ENCODE results near the gene MUC21.

The MUC21 gene

DNA sequence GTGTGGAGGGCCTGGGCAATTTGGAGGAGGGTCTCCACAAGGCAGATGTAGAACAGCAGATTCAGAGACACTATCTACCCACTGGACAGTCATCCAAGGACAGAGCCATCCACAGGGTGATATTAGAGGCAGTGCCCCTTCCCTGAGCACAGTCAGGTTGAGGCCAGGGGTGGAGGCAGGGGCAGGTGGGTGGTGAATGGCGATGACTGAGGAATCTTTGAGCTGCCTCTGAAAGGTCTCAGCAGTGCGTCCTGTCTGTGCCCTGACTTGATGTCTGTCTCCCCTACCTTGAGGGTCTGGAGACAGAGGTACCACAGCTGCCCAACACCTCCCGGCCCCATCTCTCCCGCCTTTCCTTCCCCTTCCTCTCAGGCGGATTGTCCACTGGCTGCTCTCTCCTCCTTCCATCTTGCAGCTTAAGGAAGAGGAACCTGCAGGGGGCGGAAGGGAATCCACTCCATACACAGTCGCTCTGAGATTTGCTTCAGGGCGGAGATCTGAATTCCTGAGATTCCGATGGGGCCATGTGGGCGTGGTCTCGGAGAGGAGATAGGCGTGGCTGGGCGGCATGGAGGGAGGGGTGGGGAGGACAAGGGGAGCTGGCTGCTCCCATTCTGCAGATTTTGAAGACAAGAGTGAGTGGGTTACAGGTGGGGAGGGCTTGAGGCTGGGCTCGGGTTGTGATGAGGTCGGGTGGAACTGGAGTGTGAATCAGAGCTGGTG lies 41.0 kb upstream of the MUC21 start:
- no peaks in the 10 kb centered on the region for H3K4me1 ChIP-seq (ENCODE audit: insufficient read depth, low read length, severe bottlenecking)
- H3K9me2 ChIP-seq (ENCODE audit: low read depth, low read length): no peaks in the 10 kb centered on the region
- no peaks in the 10 kb centered on the region for H3K36me3 ChIP-seq (ENCODE audit: insufficient read depth, low read length)
- no peak overlapping the region for H3K27ac ChIP-seq (ENCODE audit: low read depth, low read length, poor library complexity, severe bottlenecking)
- no peaks in the 10 kb centered on the region for H3K9me3 ChIP-seq (ENCODE audit: low read length)
- no peaks in the 10 kb centered on the region for H3F3A ChIP-seq (ENCODE audit: insufficient read depth, low read length)
- no peaks in the 10 kb centered on the region for H3K79me2 ChIP-seq (ENCODE audit: insufficient read depth, low read length)
- no peak overlapping the region for H3K4me2 ChIP-seq (ENCODE audit: low read length)
- no peaks in the 10 kb centered on the region for H4K20me1 ChIP-seq (ENCODE audit: insufficient read depth, low read length)
- H2AFZ ChIP-seq (ENCODE audit: low read length): no peak overlapping the region
- no peak for TF ChIP-seq EZH2 (IDR thresholded peaks at IDR 0.05; ENCODE audit: borderline replicate concordance, low read length)
- TF ChIP-seq, protein P1, sequence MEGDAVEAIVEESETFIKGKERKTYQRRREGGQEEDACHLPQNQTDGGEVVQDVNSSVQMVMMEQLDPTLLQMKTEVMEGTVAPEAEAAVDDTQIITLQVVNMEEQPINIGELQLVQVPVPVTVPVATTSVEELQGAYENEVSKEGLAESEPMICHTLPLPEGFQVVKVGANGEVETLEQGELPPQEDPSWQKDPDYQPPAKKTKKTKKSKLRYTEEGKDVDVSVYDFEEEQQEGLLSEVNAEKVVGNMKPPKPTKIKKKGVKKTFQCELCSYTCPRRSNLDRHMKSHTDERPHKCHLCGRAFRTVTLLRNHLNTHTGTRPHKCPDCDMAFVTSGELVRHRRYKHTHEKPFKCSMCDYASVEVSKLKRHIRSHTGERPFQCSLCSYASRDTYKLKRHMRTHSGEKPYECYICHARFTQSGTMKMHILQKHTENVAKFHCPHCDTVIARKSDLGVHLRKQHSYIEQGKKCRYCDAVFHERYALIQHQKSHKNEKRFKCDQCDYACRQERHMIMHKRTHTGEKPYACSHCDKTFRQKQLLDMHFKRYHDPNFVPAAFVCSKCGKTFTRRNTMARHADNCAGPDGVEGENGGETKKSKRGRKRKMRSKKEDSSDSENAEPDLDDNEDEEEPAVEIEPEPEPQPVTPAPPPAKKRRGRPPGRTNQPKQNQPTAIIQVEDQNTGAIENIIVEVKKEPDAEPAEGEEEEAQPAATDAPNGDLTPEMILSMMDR (IDR thresholded peaks at IDR 0.05; ENCODE audit: low read length): no peak
- no peak overlapping the region for H3K9ac ChIP-seq (ENCODE audit: low read length)
- H3K27me3 ChIP-seq (ENCODE audit: insufficient read depth, low read length): 0 out of 2 replicates have a peak, but pooled peaks cover 5% of the 10 kb centered on the region
- H3K4me3 ChIP-seq (ENCODE audit: low read depth, low read length, poor library complexity, severe bottlenecking): no peak overlapping the region

DNA sequence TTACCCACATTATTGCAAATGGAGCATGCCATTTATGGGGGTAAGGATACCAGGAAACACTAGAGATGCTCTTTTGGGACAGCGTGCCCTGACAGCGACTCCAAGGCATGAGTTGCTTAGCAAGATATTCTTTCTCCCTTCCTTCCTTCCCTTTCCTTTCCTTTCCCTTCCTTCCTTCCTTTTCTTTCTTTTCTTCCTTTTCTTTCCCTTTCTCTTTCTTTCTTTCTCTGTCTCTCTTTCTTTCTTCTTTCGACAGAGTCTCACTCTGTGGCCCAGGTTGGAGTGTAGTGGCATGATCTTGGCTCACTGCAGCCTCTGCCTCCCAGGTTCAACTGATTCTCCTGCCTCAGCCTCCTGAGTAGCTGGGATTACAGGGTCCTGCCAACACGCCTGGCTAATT lies 39.5 kb upstream of the MUC21 start:
- Histone ChIP-seq H3K36me3 (ENCODE audit: insufficient read depth, low read length) (no peaks in the 10 kb centered on the region), H4K20me1 (ENCODE audit: insufficient read depth, low read length) (no peaks in the 10 kb centered on the region), H3K4me2 (ENCODE audit: low read length) (no peak overlapping the region), H2AFZ (ENCODE audit: low read length) (no peak overlapping the region), H3K9me2 (ENCODE audit: low read depth, low read length) (no peaks in the 10 kb centered on the region), H3K27me3 (ENCODE audit: insufficient read depth, low read length) (0 out of 2 replicates have a peak, but pooled peaks cover 5% of the 10 kb centered on the region), H3K4me1 (ENCODE audit: insufficient read depth, low read length, severe bottlenecking) (no peaks in the 10 kb centered on the region), H3K27ac (ENCODE audit: low read depth, low read length, poor library complexity, severe bottlenecking) (no peak overlapping the region), H3K9ac (ENCODE audit: low read length) (no peak overlapping the region), H3F3A (ENCODE audit: insufficient read depth, low read length) (no peaks in the 10 kb centered on the region), H3K9me3 (ENCODE audit: low read length) (no peaks in the 10 kb centered on the region), H3K79me2 (ENCODE audit: insufficient read depth, low read length) (no peaks in the 10 kb centered on the region), H3K4me3 (ENCODE audit: low read depth, low read length, poor library complexity, severe bottlenecking) (no peak overlapping the region)
- TF ChIP-seq, protein P1 (IDR thresholded peaks at IDR 0.05; ENCODE audit: low read length): no peak
- no peak for TF ChIP-seq EZH2 (IDR thresholded peaks at IDR 0.05; ENCODE audit: borderline replicate concordance, low read length)

DNA sequence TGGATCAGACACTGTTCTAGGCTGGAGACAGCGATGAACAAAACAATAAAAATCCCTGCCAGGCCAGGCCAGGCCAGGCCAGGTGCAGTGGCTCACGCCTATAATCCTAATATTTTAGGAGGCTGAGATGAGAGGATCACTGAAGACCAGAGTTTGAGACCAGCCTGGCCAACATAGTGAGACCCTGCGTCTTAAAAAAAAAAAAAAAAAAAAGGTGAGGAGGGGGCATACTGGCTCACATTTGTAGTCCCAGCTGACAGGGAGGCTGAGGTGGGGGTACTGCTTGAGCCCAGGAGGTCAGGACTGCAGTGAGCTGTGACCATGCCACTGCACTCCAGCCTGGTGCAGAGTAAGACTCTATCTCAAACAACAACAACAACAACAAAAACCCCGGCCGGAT lies 38.2 kb upstream of the MUC21 start:
- H3K27ac ChIP-seq (ENCODE audit: low read depth, low read length, poor library complexity, severe bottlenecking): no peak overlapping the region
- 0 out of 2 replicates have a peak, but pooled peaks cover 5% of the 10 kb centered on the region for H3K27me3 ChIP-seq (ENCODE audit: insufficient read depth, low read length)
- H3K36me3 ChIP-seq (ENCODE audit: insufficient read depth, low read length): no peaks in the 10 kb centered on the region
- no peak overlapping the region for H3K9ac ChIP-seq (ENCODE audit: low read length)
- H3K4me1 ChIP-seq (ENCODE audit: insufficient read depth, low read length, severe bottlenecking): no peaks in the 10 kb centered on the region
- H4K20me1 ChIP-seq (ENCODE audit: insufficient read depth, low read length): no peaks in the 10 kb centered on the region
- H3K9me2 ChIP-seq (ENCODE audit: low read depth, low read length): no peaks in the 10 kb centered on the region
- H3K4me3 ChIP-seq (ENCODE audit: low read depth, low read length, poor library complexity, severe bottlenecking): no peak overlapping the region
- no peak overlapping the region for H3K4me2 ChIP-seq (ENCODE audit: low read length)
- H3F3A ChIP-seq (ENCODE audit: insufficient read depth, low read length): no peaks in the 10 kb centered on the region
- H3K9me3 ChIP-seq (ENCODE audit: low read length): no peaks in the 10 kb centered on the region
- H2AFZ ChIP-seq (ENCODE audit: low read length): no peak overlapping the region
- TF ChIP-seq, protein P1 (IDR thresholded peaks at IDR 0.05; ENCODE audit: low read length): no peak
- TF ChIP-seq EZH2 (IDR thresholded peaks at IDR 0.05; ENCODE audit: borderline replicate concordance, low read length): no peak
- H3K79me2 ChIP-seq (ENCODE audit: insufficient read depth, low read length): no peaks in the 10 kb centered on the region

Measured in OCI-LY1 (cell line).